Stimulated activated CD4-positive, alpha-beta T cell treated with anti-CD3 and anti-CD28 coated beads, Interleukin-1b, Interleukin-23, amount 100 ng/mL, for 48 hours (primary cell): ENCODE results near the gene CIRBP.
"Not testable (repeated sequence)": the region's sequence is repeated elsewhere in the genome, so short reads cannot be mapped to it uniquely, and the experiment has no call there.

Source experiments
- DNase-seq: peaks from one replicate; pipeline ENCODE4 v3.0.0-alpha.2; 2020

The CIRBP gene

DNA sequence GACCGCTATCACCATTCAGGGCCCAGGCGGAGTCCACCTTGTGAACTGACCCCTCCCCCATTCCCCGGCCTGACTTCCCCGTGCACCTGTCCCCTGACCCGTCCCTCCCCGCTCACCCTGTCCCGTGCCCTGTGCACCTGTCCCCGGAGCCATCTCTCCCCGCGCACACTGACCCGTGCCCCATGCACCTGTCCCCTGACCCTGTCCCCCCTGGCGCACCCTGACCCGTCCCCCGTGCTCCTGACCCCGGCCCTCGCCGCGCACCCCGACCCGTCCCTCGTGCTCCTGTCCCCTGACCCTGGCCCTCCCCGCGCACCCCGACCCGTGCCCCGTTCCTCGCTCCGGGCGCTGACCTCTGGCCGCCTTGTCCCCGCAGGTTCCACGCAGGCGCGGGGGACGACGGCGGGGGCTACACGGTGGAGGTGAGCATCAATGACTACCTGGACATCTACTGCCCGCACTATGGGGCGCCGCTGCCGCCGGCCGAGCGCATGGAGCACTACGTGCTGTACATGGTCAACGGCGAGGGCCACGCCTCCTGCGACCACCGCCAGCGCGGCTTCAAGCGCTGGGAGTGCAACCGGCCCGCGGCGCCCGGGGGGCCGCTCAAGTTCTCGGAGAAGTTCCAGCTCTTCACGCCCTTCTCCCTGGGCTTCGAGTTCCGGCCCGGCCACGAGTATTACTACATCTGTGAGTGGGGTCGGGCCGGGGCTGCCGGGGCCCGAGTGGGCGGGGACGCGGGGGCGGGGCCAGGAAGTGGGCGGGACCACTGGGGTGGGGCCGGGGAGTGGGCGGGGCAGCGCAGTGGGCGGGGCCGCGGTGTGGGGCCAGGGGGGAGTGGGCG lies 26.3 kb downstream of the CIRBP start:
- DNase-seq = peak; percentile 48

DNA sequence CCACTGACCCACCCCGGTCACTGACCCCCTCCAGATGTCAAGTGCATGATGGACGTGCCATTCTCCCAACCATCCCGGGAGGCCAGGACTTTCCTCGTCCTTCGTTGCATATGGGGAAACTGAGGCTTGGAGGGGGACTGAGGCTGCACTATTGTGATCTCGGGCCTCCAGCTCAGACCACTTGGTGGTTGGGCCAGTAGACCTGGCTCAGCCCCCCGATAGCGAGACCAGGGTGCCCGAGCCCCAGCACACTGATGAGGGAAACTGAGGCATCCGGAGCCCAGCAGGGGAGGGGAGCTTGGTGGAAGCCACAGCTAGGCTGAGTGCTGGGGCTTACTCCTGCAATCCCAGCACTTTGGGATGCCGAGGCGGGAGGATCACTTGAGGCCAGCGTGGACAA lies 26.9 kb downstream of the CIRBP start:
- no peak for DNase-seq

DNA sequence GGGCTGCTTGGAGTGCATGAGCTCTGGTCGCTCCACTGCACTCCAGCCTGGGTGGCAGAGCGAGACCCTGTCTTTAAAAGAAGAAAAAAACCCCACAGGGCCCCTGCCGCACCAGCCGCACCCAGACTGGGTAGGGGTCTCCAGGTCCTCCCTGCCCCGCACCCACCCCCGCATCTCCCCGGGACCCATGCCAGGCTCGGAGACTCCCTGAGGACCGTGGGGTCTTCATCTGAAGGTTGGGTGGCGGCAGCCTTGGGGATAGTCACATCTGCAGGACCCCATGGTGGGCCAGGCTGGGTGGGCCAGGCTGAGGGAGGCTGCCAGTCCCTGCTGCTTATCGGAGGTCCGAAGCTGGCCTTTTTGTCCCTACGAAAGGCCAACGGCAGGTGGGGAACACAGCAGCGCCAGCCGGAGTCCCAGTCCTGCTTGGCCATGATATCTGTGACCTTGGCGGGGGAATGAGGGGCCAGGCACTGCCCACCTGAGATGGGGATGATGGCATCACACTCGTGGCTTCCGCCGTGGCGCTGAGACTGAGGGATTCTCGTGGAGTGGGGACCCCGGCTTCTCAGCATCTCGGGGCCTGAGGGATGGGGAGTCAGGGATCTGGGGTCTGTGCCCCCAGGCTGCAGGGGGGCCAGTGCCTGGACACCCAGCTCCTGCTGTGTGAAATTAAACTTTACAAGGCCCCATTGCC lies 27.6 kb downstream of the CIRBP start:
- no peak for DNase-seq

DNA sequence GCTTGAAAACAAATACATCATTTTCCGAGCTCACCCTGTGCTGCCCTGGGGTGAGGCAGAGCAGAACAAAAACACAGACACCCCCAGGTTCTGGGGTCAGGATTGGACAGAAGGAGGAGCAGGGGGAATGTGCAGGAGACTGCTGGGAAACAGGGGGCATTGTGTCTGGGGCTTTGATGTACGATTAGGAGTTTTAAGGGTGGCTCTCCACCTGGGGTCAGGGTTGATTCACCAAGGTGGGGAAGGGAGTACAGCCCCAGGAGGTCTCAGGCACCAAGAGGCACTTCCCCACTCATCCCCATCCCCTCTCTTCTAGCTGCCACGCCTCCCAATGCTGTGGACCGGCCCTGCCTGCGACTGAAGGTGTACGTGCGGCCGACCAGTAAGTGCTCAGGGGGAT lies 29.1 kb downstream of the CIRBP start:
- DNase-seq = no peak

DNA sequence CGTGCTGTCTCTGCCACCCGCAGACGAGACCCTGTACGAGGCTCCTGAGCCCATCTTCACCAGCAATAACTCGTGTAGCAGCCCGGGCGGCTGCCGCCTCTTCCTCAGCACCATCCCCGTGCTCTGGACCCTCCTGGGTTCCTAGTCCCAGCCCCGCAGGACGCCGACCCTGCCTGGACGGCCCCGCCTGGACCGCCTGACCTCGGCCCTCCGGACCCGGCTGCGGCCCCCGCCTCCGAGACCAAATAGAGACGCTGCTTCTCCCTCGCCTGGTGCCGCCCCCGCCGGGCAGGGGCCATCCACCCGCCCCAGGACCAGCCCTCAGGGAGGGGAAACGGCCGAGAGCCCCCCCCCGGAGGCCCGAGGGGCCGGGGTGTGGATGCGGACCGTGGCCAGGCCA lies 30.7 kb downstream of the CIRBP start:
- no peak for DNase-seq

DNA sequence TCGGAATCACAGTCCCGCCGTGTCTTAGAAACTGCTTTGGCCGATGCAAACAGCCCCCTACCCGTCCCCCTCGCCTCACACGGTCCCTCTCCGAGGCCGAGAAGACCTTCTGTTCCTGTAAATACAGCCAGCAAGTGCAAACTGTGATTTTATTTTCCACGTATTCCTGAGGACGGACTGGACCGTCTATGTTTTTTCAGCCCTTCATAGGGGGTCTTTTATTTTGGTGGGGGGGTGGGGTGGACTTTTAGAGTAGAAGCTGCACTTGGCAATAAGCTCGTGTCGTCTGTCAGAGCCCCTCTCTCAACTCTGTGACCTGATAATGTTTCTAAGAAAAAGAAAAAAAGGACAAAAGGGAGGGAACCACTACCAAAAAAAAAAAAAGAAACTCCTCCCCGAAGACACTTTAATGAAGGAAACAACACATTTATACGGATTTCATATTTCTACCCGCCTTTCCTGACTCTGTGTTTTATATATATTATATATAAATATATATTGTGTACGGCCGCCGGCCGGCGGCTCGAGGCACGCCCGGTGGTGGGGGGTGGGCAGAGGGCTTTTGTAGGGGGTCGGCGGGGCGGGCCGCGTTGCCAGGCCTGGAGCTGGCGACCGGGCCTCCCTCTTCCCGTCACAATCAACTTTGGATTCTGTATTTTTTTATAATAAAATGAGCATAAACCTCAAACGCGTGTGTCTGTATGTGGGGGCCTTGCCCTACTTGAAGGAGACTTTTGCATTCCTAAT lies 31.8 kb downstream of the CIRBP start:
- no peak for DNase-seq

DNA sequence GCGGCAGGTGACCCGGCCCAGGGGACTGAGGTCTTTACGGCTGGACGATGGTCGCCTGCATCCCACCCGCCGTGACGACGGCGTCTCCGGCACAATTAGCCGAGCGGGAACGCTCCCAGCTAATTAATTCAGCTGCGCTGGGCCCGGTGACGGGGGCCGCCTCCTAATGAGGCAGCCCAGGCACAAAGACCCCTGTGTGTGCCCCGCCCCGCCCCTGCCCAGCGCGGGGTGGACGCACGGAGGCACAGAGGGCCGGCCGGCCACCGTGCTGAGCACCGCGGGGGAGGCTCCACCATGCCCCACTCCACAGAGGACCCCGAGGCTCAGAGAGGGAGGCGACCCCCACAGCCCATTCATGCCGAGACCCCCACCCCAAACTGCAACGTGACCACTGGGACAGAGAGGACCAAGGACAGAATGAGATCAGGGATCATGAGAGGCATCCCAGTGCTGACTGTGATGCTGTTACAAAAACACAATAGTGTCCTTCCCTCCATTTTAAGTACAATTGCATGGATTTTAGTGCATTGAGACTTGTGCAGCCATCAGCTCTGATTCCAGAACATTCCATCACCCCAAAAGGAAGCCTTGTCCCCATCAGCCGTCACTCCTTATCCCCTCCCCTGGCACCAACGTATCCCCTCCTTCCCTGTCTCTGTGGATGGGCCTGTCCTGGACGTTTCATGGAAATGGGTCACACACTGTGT lies 33.6 kb downstream of the CIRBP start:
- DNase-seq = no peak

DNA sequence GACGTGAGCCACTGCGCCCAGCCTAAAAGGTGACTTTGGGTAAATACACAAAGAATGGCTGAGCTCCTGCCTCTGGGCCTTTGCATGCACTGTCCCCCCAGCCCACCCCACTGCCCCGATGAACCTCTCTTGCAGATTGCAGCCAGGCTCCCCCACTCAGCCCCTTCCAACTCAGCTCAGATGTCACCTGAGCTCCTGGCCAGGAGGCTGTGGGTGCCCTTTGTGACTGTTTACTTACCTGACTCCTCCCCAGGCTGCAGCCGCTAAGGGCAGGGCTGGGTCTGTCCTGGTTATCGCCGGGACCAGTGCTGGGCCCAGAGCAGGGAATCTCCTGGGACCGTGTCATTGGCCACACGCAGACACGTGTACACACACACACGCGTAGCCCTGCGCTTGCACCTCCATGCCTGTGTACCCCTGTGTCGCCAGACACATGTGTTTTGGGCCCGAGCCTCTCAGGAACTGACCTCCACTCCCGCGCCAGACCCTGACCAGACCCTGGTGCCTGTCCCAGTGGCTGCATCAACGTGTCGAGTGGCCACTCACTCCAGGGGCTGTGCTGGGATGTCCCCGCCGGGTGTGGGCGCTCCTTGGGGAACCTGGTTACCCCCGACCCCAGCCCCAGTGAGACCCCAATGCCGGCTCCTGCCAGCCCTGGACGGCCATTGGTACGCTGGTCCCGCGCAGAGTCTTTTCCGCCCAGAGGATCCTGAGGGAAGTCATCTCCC lies 35.2 kb downstream of the CIRBP start:
- DNase-seq = no peak

DNA sequence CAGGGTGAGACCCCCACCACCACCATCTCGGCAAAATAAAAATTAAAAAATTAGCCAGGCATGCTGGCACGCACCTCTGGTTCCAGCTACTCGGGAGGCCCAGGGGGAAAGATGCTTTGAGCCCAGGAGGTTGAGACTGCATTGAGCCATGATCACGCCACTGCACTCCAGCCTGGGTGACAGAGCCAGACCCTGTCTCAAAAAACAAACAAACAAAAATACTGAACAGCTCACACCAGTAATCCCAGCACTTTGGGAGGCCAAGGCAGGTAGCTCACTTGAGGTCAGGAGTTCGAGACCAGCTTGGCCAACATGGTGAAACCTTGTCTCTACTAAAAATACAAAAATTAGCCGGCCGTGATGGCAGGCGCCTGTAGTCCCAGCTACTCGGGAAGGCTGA lies 36.2 kb downstream of the CIRBP start:
- DNase-seq = not testable (repeated sequence)

DNA sequence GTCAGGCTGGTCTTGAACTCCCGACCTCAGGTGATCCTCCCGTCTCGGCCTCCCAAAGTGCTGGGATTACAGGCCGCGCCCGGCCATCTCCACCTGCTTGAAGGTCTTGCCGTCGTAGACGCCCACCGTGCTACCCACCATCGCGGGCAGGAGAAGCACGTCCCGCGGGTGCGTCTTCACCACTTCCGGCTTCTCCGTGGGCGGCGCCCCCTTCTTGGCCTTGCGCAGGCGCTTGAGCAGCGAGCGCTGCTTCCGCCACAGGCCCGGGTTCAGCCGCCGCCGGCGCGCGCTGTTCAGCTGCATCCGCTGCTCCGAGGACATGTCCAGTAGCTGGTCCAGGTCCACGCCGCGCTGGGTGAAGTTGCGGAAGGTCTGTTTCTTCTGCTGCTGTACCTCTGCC lies 38.2 kb downstream of the CIRBP start:
- DNase-seq = no peak

DNA sequence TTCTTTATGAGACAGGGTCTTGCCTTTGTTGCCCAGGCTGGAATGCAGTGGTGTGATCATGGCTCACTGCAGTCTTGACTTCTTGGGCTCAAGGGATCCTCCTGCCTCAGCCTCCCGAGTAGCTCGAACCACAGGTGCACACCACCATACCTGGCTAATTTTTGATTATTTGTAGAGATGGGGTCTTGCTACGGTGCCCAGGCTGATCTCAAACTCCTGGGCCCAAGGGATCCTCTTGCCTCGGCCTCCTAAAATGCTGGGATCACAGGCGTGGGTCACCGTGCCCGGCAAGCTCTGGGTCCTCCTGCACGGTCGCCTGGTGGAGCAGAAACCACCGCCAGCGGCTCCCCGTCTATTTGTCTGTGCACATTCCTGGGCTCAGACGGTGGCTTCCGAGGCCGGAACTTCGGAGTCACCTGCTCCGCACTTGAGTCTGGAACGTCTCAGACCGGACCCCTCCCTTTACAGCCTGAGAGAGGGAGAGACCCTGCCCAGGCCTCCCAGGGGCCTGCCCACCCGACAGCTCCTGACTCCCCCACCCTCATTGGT lies 38.7 kb downstream of the CIRBP start:
- DNase-seq = no peak

DNA sequence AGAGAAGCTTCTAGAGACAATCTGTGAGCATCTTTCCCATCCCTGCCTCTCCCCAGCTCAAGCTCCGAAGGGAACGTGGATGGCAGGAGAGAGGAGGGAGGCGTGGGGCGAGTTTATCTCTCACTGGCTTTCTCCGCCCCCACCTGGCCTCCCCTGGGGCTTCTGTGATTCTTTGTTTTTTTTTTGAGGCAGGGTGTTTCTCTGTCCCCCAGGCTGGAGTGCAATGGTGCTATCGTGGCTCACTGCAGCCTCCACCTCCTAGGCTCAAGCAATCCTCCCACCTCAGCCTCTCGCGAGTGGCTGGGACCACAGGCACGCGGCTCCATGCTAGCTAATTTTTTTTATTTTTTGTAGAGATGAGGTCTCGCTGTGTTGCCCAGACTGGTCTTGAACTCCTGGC lies 39.6 kb downstream of the CIRBP start:
- DNase-seq = no peak

DNA sequence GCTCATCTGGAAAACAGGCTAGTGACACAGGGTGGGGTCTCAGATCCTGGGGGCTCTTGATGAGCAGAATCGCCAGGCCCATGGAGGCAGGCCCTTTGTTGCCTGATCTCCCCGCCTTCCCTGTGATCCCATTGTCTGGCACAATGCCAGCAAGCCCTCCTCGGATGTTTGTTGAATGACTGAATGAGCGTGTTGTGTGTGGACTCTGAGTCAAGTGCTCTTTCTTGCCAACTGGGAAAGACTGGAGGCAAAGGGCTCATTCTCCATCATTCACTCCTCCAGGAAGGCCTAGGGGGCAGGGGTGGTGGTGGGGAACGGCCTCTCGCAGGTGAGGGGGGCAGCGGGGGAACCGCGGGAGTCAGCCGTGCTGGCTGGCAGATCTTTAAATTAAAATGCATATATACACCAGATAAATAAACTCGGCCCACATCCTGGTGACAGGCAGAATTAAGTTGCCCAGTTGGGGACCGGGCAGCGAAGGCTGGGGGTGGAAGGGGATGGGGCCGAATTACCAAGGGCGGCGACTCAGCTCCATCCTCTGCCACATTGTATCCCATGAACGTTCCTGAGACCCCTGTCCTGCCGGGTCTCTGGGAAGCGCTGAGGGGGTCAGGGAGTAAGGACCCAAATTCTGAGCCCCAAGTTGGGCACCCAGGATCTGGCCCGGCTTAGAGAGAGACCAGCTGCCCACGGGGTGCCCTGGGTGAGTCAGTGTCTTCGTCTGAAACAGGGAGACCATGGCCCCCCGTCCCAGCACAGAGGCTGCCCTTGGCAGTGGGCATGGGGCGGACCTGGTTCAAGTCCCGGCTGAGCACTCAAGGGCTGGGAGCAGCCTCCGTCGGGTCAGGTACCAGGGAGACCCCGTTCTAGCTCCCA lies 41.1 kb downstream of the CIRBP start:
- DNase-seq = no peak

DNA sequence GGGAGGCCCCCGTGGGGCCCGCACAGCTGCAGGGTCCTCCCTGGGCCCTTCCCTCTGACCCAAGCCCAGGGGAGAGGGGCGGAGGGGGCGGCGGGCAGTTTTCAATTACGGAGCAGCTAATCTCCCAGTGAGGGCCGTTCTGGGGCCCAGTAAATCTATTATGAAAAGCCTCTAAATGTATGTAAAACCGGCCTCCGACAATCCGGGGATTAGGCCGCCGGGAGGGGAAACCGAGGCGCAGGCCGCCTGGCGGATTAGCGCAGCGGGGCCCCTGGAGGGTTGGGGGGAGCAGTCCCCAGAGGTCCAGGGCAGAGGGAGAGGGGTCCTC lies 41.7 kb downstream of the CIRBP start:
- DNase-seq = no peak

DNA sequence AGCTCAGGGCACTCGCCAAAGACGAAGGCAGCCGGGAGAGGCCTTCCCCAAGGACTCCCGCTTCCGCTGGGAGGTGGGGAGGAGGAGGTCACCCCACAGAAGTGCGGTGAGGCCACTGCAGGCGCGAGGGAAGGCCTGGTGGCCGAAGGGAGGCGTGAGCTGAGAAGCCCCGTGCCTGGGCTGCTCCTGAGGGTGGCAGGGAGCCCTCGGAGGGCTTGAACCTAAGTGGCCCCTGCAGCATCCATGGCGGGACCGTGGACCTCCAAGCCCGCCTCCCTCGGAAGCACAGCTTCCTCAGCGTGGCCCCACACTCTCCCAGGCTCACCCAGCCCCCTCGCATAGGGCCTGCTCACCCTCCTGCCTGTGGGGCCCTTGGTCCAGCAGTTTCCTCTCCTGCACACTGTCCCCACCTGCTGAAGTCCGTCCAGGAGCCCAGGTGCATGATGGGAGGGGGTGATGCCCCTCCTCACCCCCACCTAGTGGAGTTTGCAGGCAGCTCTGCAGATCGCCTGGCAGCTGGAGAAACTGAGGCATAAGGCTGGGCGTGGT lies 42.5 kb downstream of the CIRBP start:
- no peak for DNase-seq

DNA sequence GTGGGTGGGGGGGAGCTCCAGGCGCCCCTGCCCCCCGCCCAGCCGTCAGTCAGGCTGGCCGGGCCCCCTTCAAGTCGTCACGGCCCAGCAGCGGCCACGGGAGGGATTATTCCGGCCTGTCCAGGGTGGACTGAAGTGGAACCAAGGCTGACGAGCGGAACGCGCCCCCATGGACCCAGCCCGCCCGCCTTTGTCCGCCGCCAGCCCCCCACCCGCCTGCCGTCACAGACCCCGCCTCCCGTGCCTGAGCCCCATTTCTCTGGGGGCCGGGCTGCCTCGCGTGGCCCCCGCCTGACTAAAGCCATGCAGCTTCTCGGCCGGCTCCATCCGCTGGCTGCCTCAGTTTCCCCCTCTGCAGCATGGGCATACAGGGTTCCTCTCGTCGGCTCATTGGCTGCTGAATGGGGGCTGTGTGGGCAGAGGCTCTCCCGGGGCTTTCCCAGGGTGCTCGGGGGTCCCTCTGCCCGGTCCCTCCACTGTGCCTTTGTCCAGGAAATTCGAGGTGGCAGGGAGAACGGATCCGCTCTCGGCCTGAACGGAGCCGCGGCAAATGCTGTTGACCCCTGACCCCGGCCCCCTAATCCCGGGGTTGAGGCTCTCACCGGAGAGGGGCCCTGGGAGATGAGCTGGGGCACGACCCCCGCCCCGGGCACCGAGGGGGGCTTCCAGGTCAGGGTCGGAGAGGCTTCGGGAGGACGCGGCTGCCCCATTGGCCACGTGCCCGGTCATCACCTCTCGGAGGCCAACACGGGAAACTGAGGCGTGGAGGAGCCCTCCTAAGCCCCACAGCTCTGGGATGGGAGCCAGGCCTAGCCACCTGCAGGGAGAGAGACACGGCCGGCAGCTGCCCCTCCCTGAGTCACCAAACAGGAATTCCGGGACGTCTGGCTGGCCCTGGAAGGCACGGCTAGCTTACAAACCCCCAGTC lies 43.9 kb downstream of the CIRBP start:
- no peak for DNase-seq

DNA sequence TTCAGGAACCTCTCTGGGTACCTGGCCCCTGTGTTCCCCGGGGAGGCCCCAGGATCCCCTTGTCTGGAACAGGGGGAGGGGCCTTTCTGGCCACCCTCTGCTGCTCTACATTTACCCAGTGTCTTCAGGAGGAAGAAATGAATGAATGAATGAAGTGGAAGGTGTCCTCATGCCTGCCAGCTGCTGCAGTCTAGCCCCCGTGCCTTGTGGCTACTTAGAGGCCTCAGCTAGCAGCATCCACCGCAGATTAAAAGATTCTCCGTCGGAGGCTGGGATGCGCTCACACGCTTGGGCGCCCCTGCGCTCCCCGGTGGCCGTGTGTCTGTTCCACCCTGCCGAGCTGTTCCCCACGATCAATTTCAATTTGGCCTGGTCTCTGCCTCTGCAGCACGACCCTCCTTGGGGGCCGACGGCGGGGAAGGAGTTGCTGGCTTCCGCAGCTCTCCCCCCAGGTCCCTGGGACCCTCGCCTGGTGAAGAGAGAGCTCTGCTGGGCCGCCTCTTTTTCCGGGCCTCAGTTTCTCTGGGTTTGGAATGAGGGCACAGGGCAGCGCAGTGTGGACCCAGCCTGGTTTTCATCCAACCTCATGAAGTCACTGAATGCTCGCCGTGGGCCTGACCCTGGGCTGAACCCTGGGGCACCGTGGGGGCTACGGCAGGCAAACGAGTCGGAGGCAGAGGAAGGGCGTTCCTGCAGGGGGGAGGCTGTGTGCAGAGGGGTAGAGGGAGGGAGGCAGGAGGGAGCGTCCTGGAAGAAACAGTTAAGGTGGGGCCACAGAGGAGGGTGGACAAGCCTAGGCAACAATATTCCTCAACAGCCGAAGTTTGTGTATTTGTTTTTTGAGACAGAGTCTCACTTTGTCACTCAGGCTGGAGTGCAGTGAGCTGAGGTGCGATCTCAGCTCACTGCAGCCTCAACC lies 44.8 kb downstream of the CIRBP start:
- no peak for DNase-seq

DNA sequence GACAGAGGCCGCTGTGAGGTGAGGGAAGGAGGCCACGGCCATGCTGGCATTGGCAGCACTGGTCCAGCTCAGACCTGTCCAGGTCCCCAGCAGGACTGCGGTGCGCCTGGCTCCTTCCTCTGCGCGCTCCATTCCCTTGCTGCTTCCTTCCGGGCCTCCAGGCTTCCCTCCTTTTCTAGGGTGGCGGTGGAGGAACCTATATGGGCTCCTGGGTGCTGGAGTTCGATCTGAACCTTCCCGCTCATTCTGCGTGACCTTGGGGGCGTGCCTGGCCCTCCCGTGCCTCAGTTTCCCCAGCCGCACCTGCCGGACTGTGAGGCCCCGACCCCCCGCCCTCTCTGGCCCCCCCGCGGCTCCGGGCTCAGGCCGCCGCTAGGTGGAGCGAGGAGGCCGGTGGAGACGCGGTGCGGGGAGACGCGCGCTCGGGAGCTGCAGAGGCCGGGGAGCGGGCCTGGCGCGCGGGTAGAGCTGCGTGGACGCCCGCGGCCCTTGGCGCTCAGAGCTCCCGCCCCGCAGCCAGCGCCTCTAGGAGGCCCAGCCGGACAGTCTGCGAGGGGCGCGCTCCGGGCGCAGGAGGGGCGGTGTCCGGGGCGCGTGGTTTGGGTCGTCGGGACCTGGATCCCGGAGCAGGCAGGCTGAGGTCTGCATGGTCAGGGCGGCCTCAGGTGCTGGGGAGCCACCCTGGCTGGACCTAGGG lies 46.5 kb downstream of the CIRBP start:
- peak; percentile 16 for DNase-seq
